ENCODE results near the gene ENAH.
"Not testable (repeated sequence)": the region's sequence is repeated elsewhere in the genome, so short reads cannot be mapped to it uniquely, and the experiment has no call there.

ENAH gene

GRCh38 chr1:225652729-225653462 is at the start of gene ENAH:
Gene ENAH, minus strand, starts transcription at chr1:225653123. Its CDS starts 433 bp downstream, at chr1:225652690.
- peak; percentile 25 for DNase-seq

- DNase-seq = no peak
Measured at GRCh38 chr1:225700889-225701465, 48.1 kb upstream of the ENAH start.

- no peak for DNase-seq
Measured at GRCh38 chr1:225700164-225700821, 47.4 kb upstream of the ENAH start.

GRCh38 chr1:225699336-225699735 is 46.4 kb upstream of the ENAH start:
- DNase-seq = no peak

- not testable (repeated sequence) for DNase-seq
Measured at GRCh38 chr1:225698194-225698593, 45.3 kb upstream of the ENAH start.

- no peak for DNase-seq
Measured at GRCh38 chr1:225697428-225697827, 44.5 kb upstream of the ENAH start.

- no peak for DNase-seq
Measured at GRCh38 chr1:225695578-225696337, 42.8 kb upstream of the ENAH start.

- DNase-seq = no peak
Measured at GRCh38 chr1:225694151-225694603, 41.3 kb upstream of the ENAH start.

GRCh38 chr1:225693697-225694096 is 40.8 kb upstream of the ENAH start:
- not testable (repeated sequence) for DNase-seq

GRCh38 chr1:225693085-225693696 is 40.3 kb upstream of the ENAH start:
- no peak for DNase-seq

GRCh38 chr1:225692517-225692879 is 39.6 kb upstream of the ENAH start:
- DNase-seq = no peak

GRCh38 chr1:225691861-225692516 is 39.1 kb upstream of the ENAH start:
- DNase-seq = no peak

- no peak for DNase-seq
Measured at GRCh38 chr1:225691377-225691776, 38.5 kb upstream of the ENAH start.

- DNase-seq = no peak
Measured at GRCh38 chr1:225689882-225690459, 37.0 kb upstream of the ENAH start.

GRCh38 chr1:225688345-225688744 is 35.4 kb upstream of the ENAH start:
- DNase-seq = no peak

GRCh38 chr1:225685476-225686176 is 32.7 kb upstream of the ENAH start:
- no peak for DNase-seq

GRCh38 chr1:225684741-225685140 is 31.8 kb upstream of the ENAH start:
- DNase-seq = no peak

- DNase-seq = no peak
Measured at GRCh38 chr1:225681231-225681630, 28.3 kb upstream of the ENAH start.

- DNase-seq = no peak
Measured at GRCh38 chr1:225678545-225678944, 25.6 kb upstream of the ENAH start.

GRCh38 chr1:225677350-225678124 is 24.6 kb upstream of the ENAH start:
- no peak for DNase-seq

Data from stimulated activated CD4-positive, alpha-beta T cell treated with anti-CD3 and anti-CD28 coated beads, Interleukin-1b, Interleukin-23, amount 100 ng/mL, for 48 hours (primary cell).